Activated CD8-positive, alpha-beta T cell treated with anti-CD3 and anti-CD28 coated beads for 36 hours (primary cell): Measurements from ENCODE around the gene PPM1L. TPM values are rescaled to one million over a fixed set of nuclear protein-coding genes. Genes with fewer than 3 reads are reported as not detected.

ENCODE experiments used
- ATAC-seq: fragments of 200-7000 bp; cut with Tn5 transposase; one replicate; pipeline ENCODE4 v1.10.0; 2021; ENCODE audit warnings: mild to moderate bottlenecking, moderate library complexity
- CTCF ChIA-PET: fragments of 350-600 bp; sonication (Branson Sonifier 250); formaldehyde crosslinking; loops from one replicate; lab custom pipeline; 2021; ENCODE audit warnings: antibody characterized with exemption; lab: Charles Lee
- POLR2A ChIA-PET: fragments of 350-600 bp; sonication (Branson Sonifier 250); formaldehyde crosslinking; loops from one replicate; lab custom pipeline; 2021; ENCODE audit warnings: antibody characterized with exemption; lab: Charles Lee
- DNase-seq: peaks from one replicate; pipeline ENCODE4 v3.0.0-alpha.2; 2020
- H3K27ac Mint-ChIP-seq: one replicate; pipeline ENCODE4 v1.8.0; 2021; ENCODE audit warnings: mild to moderate bottlenecking, mixed read lengths
- H3K27me3 Mint-ChIP-seq: one replicate; pipeline ENCODE4 v1.8.0; 2021; ENCODE audit warnings: mixed read lengths
- H3K36me3 Mint-ChIP-seq: one replicate; pipeline ENCODE4 v1.8.0; 2021; ENCODE audit warnings: low read depth, mixed read lengths
- H3K4me1 Mint-ChIP-seq: one replicate; pipeline ENCODE4 v1.8.0; 2021; ENCODE audit warnings: low read depth, mixed read lengths
- H3K4me3 Mint-ChIP-seq: one replicate; pipeline ENCODE4 v1.8.0; 2021; ENCODE audit warnings: mild to moderate bottlenecking, moderate library complexity, mixed read lengths
- H3K9me3 Mint-ChIP-seq: one replicate; pipeline ENCODE4 v1.8.0; 2021; ENCODE audit warnings: mixed read lengths
- CTCF ChIP-seq: fragments of 200-600 bp; IDR thresholded peaks from one replicate; pipeline ENCODE4 v1.8.0; 2022; ENCODE audit warnings: antibody characterized with exemption, mild to moderate bottlenecking
- intact Hi-C: fragments of 100-400 bp; cut with micrococcal nuclease; formaldehyde crosslinking; loops from one replicate; pipeline ENCODE4 v1.10.0; 2022
- total RNA-seq, 2 experiments: library from RNA; stranded (reverse); gene quantifications; one replicate each; pipeline ENCODE4 v1.2.3, GENCODE V29; 2021

The PPM1L gene
- total RNA-seq, 2 experiments from 2014 or later: 2.6 to 2.7 TPM

DNA sequence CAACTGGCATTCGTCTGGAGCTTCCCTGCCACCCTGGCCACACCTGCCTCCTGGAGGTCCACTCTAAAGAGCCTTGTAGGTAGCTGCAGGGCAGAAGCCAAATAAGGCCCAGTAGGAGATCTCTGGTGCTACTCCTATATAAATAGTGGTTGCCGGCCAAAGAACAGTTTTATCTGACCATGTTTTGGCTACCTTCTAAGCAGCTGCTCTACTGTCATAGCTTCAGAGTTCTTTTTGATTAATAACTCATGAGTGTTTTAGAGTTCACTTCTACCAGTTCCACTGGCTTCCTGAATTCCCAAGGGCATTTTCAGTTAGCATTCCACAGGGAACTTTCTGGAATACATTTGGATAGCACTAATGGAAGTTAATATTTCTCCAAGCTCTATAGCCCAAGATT lies 194.5 kb downstream of the PPM1L start:
- intact Hi-C loops: loop anchor here (10.0 kb wide), 1 partner anchor 454 kb away; no protein-coding TSS in a partner anchor
- CTCF ChIA-PET: interaction anchor here (1.4 to 1.6 kb wide), 2 partner anchors 9 to 19 kb away, joined by 4 to 6 read pairs; no protein-coding TSS in a partner anchor
- POLR2A ChIA-PET: no interaction called here

GRCh38 chr3:160950954-160951353 lies 194.9 kb downstream of the PPM1L start:
- no peak for ATAC-seq
- H3K27ac Mint-ChIP-seq: no peak overlapping the region
- no peak for DNase-seq
- H3K4me1 Mint-ChIP-seq: peaks cover 13% of the 10 kb centered on the region
- no peaks in the 10 kb centered on the region for H3K36me3 Mint-ChIP-seq
- H3K4me3 Mint-ChIP-seq: no peak overlapping the region
- ChIA-PET POLR2A (no interaction called here), CTCF (interaction anchor here (1.6 kb wide), 1 partner anchor 18 kb away, joined by 4 read pairs; no protein-coding TSS in a partner anchor)
- peaks cover 7% of the 10 kb centered on the region for H3K27me3 Mint-ChIP-seq
- intact Hi-C loops: loop anchor here (10.0 kb wide), 1 partner anchor 454 kb away; no protein-coding TSS in a partner anchor
- no peaks in the 10 kb centered on the region for H3K9me3 Mint-ChIP-seq
- TF ChIP-seq CTCF: no peak

More for the DNA sequence above, 194.5 kb downstream of the PPM1L start:
- DNase-seq (no peak), ATAC-seq (no peak)
- Mint-ChIP-seq H3K4me1 (peaks cover 13% of the 10 kb centered on the region), H3K27me3 (peaks cover 7% of the 10 kb centered on the region), H3K27ac (no peak overlapping the region), H3K36me3 (no peaks in the 10 kb centered on the region), H3K9me3 (no peaks in the 10 kb centered on the region), H3K4me3 (no peak overlapping the region)
- no peak for TF ChIP-seq CTCF

GRCh38 chr3:160951642-160952487 lies 195.8 kb downstream of the PPM1L start:
- peaks cover 7% of the 10 kb centered on the region for H3K27me3 Mint-ChIP-seq
- H3K27ac Mint-ChIP-seq: no peak overlapping the region
- H3K4me3 Mint-ChIP-seq: no peak overlapping the region
- CTCF ChIA-PET: no interaction called here
- POLR2A ChIA-PET: no interaction called here
- no peak for DNase-seq
- no peaks in the 10 kb centered on the region for H3K36me3 Mint-ChIP-seq
- no peaks in the 10 kb centered on the region for H3K9me3 Mint-ChIP-seq
- peaks cover 13% of the 10 kb centered on the region for H3K4me1 Mint-ChIP-seq
- intact Hi-C loops: loop anchor here (10.0 kb wide), 1 partner anchor 453 kb away; no protein-coding TSS in a partner anchor
- no peak for ATAC-seq
- no peak for TF ChIP-seq CTCF

DNA sequence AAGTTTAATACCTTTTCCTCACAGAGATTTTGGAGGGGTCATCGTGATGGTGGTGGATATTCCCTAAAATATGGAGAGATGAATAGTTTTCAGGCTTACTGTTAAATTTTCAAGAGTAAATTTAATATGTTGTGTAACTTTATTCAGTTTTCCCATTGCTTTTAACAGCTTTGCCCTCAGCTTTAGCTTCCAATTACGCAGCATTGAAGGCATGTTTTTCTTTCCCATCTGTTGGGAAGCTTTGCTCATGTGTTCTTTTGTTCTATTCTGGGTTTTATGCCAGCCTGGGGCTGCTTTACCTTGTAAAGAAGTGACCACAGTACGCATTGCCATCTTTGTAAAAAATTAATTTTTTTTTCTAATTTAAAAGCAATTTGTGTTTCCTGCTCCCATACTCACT lies 197.7 kb downstream of the PPM1L start:
- Mint-ChIP-seq H3K36me3 (no peaks in the 10 kb centered on the region), H3K27me3 (peaks cover 7% of the 10 kb centered on the region), H3K9me3 (no peaks in the 10 kb centered on the region), H3K27ac (no peak overlapping the region), H3K4me3 (no peak overlapping the region), H3K4me1 (peaks cover 13% of the 10 kb centered on the region)
- intact Hi-C loops: loop anchor here (10.0 kb wide), 1 partner anchor 451 kb away; no protein-coding TSS in a partner anchor
- ChIA-PET POLR2A (no interaction called here), CTCF (interaction anchor here (1.3 kb wide), 1 partner anchor 12 kb away, joined by 3 read pairs; no protein-coding TSS in a partner anchor)
- ATAC-seq (no peak), DNase-seq (no peak)
- TF ChIP-seq CTCF: no peak
